NOMO-1 treated with DMSO at 0.1 percent for 48 hours (cell line): Measurements from ENCODE around the gene BCAR3.
"Not testable (repeated sequence)": the region's sequence is repeated elsewhere in the genome, so short reads cannot be mapped to it uniquely, and the experiment has no call there.

Experiments
- DNase-seq: peaks from one replicate; lab custom pipeline; 2025; ENCODE audit not compliant: unreplicated experiment; lab: John Stamatoyannopoulos, UW

The BCAR3 gene

GRCh38 chr1:93670141-93670540, 11.5 kb downstream of the BCAR3 start:
- DNase-seq, result no peak

- no peak for DNase-seq
These were observed 12.3 kb downstream of the BCAR3 start for GRCh38 chr1:93669369-93669768.

GRCh38 chr1:93668951-93669350, 12.7 kb downstream of the BCAR3 start:
- no peak for DNase-seq

- no peak for DNase-seq
These were observed 13.5 kb downstream of the BCAR3 start for GRCh38 chr1:93668121-93668520.

GRCh38 chr1:93667642-93668041, 14.0 kb downstream of the BCAR3 start:
- DNase-seq, result no peak

- DNase-seq, result no peak
These were observed 14.8 kb downstream of the BCAR3 start for GRCh38 chr1:93666613-93667384.

GRCh38 chr1:93665015-93665414, 16.6 kb downstream of the BCAR3 start:
- no peak for DNase-seq

GRCh38 chr1:93663208-93663614, 18.4 kb downstream of the BCAR3 start:
- DNase-seq, result no peak

- no peak for DNase-seq
These were observed 19.0 kb downstream of the BCAR3 start for GRCh38 chr1:93662481-93663207.

- DNase-seq, result no peak
These were observed 19.7 kb downstream of the BCAR3 start for GRCh38 chr1:93661829-93662474.

GRCh38 chr1:93661341-93661740, 20.3 kb downstream of the BCAR3 start:
- DNase-seq, result not testable (repeated sequence)

- no peak for DNase-seq
These were observed 21.7 kb downstream of the BCAR3 start for GRCh38 chr1:93659822-93660503.

GRCh38 chr1:93658188-93658587, 23.4 kb downstream of the BCAR3 start:
- DNase-seq, result no peak

- DNase-seq, result no peak
These were observed 25.1 kb downstream of the BCAR3 start for GRCh38 chr1:93656491-93656890.

GRCh38 chr1:93653656-93654055, 28.0 kb downstream of the BCAR3 start:
- DNase-seq, result no peak

- DNase-seq, result no peak
These were observed 29.2 kb downstream of the BCAR3 start for GRCh38 chr1:93652323-93652949.

- no peak for DNase-seq
These were observed 29.9 kb downstream of the BCAR3 start for GRCh38 chr1:93651695-93652094.

GRCh38 chr1:93650159-93650558, 31.5 kb downstream of the BCAR3 start:
- DNase-seq, result not testable (repeated sequence)

- DNase-seq, result no peak
These were observed 32.4 kb downstream of the BCAR3 start for GRCh38 chr1:93649231-93649630.

GRCh38 chr1:93648656-93649055, 33.0 kb downstream of the BCAR3 start:
- DNase-seq, result no peak

GRCh38 chr1:93641527-93641926, 40.1 kb downstream of the BCAR3 start:
- no peak for DNase-seq
